ENCODE data around the gene NGF. TPM values are rescaled to one million over a fixed set of nuclear protein-coding genes. Genes with fewer than 3 reads are reported as not detected.

Gene NGF
- total RNA-seq, 1 donor from 2014 or later: not detected

- Mint-ChIP-seq H3K27ac (no peak overlapping the region), H3K4me1 (no peaks in the 10 kb centered on the region), H3K36me3 (ENCODE audit: low read depth) (no peaks in the 10 kb centered on the region), H3K27me3 (peaks cover 1% of the 10 kb centered on the region), H3K4me3 (no peak overlapping the region), H3K9me3 (no peaks in the 10 kb centered on the region)
- ChIA-PET CTCF (no interaction called here), POLR2A (no interaction called here)
- no peak for DNase-seq
- intact Hi-C loops (cut with micrococcal nuclease): no loop called here
- no peak for TF ChIP-seq CTCF (IDR thresholded peaks at IDR 0.05)
- no peak for ATAC-seq (ENCODE audit: low read depth)
These were observed 8.1 kb downstream of the NGF start for GRCh38 chr1:115329965-115330364.

- H3K4me3 Mint-ChIP-seq: no peak overlapping the region
- DNase-seq: no peak
- ATAC-seq (ENCODE audit: low read depth): no peak
- CTCF ChIA-PET: no interaction called here
- no peaks in the 10 kb centered on the region for H3K9me3 Mint-ChIP-seq
- intact Hi-C loops (cut with micrococcal nuclease): no loop called here
- POLR2A ChIA-PET: no interaction called here
- H3K4me1 Mint-ChIP-seq: no peaks in the 10 kb centered on the region
- TF ChIP-seq CTCF (IDR thresholded peaks at IDR 0.05): no peak
- H3K36me3 Mint-ChIP-seq (ENCODE audit: low read depth): no peaks in the 10 kb centered on the region
- H3K27ac Mint-ChIP-seq: no peak overlapping the region
- H3K27me3 Mint-ChIP-seq: peaks cover 2% of the 10 kb centered on the region
These were observed 10.8 kb downstream of the NGF start for GRCh38 chr1:115327270-115327669.

GRCh38 chr1:115326419-115326818, 11.6 kb downstream of the NGF start:
- no peak overlapping the region for H3K27ac Mint-ChIP-seq
- TF ChIP-seq CTCF (IDR thresholded peaks at IDR 0.05): no peak
- peaks cover 2% of the 10 kb centered on the region for H3K27me3 Mint-ChIP-seq
- H3K4me3 Mint-ChIP-seq: no peak overlapping the region
- H3K36me3 Mint-ChIP-seq (ENCODE audit: low read depth): no peaks in the 10 kb centered on the region
- no peaks in the 10 kb centered on the region for H3K4me1 Mint-ChIP-seq
- no peak for ATAC-seq (ENCODE audit: low read depth)
- no peak for DNase-seq
- intact Hi-C loops (cut with micrococcal nuclease): no loop called here
- no peaks in the 10 kb centered on the region for H3K9me3 Mint-ChIP-seq
- ChIA-PET POLR2A (no interaction called here), CTCF (no interaction called here)

GRCh38 chr1:115325874-115326273, 12.2 kb downstream of the NGF start:
- ATAC-seq (ENCODE audit: low read depth): no peak
- POLR2A ChIA-PET: no interaction called here
- no peak for DNase-seq
- Mint-ChIP-seq H3K27ac (no peak overlapping the region), H3K36me3 (ENCODE audit: low read depth) (no peaks in the 10 kb centered on the region), H3K9me3 (no peaks in the 10 kb centered on the region), H3K4me3 (no peak overlapping the region), H3K27me3 (peaks cover 2% of the 10 kb centered on the region), H3K4me1 (no peaks in the 10 kb centered on the region)
- CTCF ChIA-PET: no interaction called here
- no peak for TF ChIP-seq CTCF (IDR thresholded peaks at IDR 0.05)
- intact Hi-C loops (cut with micrococcal nuclease): no loop called here

- H3K27ac Mint-ChIP-seq: no peak overlapping the region
- DNase-seq: no peak
- ChIA-PET CTCF (no interaction called here), POLR2A (no interaction called here)
- intact Hi-C loops (cut with micrococcal nuclease): no loop called here
- H3K9me3 Mint-ChIP-seq: no peaks in the 10 kb centered on the region
- no peaks in the 10 kb centered on the region for H3K36me3 Mint-ChIP-seq (ENCODE audit: low read depth)
- TF ChIP-seq CTCF (IDR thresholded peaks at IDR 0.05): no peak
- H3K4me1 Mint-ChIP-seq: no peaks in the 10 kb centered on the region
- no peak for ATAC-seq (ENCODE audit: low read depth)
- peaks cover 2% of the 10 kb centered on the region for H3K27me3 Mint-ChIP-seq
- no peak overlapping the region for H3K4me3 Mint-ChIP-seq
These were observed 13.2 kb downstream of the NGF start for GRCh38 chr1:115324649-115325420.

Measured in activated B cell treated with CpG ODN at 0.5 μM for 24 hours (primary cell).